ENCODE data around the gene FADS6. TPM values are rescaled to one million over a fixed set of nuclear protein-coding genes. Genes with fewer than 3 reads are reported as not detected.
"Not testable (repeated sequence)": the region's sequence is repeated elsewhere in the genome, so short reads cannot be mapped to it uniquely, and the experiment has no call there.

FADS6 gene
- total RNA-seq, 1 experiment from 2014 or later = not detected

DNA sequence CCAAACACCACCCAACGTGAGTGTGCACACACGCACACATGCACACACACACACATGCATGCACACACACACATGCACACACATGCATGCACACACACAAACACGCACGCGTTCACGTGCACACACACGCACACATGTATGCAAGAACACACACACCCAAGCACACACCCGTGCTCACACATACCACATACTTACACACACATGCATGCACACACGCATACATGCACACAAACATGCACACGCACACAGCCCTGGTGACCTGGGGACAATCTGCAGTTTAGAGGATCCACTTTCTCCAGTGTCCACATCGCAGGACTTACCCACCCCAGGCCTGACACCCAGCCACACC, 23.4 kb upstream of the FADS6 start:
- intact Hi-C loops (cut with micrococcal nuclease) = no loop called here
- no peak overlapping the region for H3K4me2 ChIP-seq (ENCODE audit: low read length)
- no peak overlapping the region for H3K27ac ChIP-seq (ENCODE audit: low read length)
- no peaks in the 10 kb centered on the region for H3K79me2 ChIP-seq (ENCODE audit: low read length)
- no TSS peak for BruUV-seq (replicated peaks)
- H3K9me3 ChIP-seq (ENCODE audit: low read length) = no peaks in the 10 kb centered on the region
- no peaks in the 10 kb centered on the region for H3K36me3 ChIP-seq (ENCODE audit: low read depth, low read length)
- ATAC-seq (no peak), DNase-seq (no peak)
- no peak overlapping the region for H3K9ac ChIP-seq (ENCODE audit: low read length)
- ChIA-PET POLR2A (ENCODE audit: unreplicated experiment) (no interaction called here), CTCF (no interaction called here)
- H3K27me3 ChIP-seq (ENCODE audit: low read length) = no peaks in the 10 kb centered on the region
- H3K4me3 ChIP-seq (ENCODE audit: low read length) = no peak overlapping the region
- TF ChIP-seq EZH2 (IDR thresholded peaks at IDR 0.05; ENCODE audit: low read length, unreplicated experiment) (no peak), EZH2phosphoT487 (IDR thresholded peaks at IDR 0.05; ENCODE audit: borderline replicate concordance, low read length) (no peak)
- TF ChIP-seq, protein P1, sequence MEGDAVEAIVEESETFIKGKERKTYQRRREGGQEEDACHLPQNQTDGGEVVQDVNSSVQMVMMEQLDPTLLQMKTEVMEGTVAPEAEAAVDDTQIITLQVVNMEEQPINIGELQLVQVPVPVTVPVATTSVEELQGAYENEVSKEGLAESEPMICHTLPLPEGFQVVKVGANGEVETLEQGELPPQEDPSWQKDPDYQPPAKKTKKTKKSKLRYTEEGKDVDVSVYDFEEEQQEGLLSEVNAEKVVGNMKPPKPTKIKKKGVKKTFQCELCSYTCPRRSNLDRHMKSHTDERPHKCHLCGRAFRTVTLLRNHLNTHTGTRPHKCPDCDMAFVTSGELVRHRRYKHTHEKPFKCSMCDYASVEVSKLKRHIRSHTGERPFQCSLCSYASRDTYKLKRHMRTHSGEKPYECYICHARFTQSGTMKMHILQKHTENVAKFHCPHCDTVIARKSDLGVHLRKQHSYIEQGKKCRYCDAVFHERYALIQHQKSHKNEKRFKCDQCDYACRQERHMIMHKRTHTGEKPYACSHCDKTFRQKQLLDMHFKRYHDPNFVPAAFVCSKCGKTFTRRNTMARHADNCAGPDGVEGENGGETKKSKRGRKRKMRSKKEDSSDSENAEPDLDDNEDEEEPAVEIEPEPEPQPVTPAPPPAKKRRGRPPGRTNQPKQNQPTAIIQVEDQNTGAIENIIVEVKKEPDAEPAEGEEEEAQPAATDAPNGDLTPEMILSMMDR (conservative IDR thresholded peaks at IDR 0.05; ENCODE audit: low read depth, low read length) = no peak
- H3K9me2 ChIP-seq (replicated peaks; ENCODE audit: low read length) = no peaks in the 10 kb centered on the region
- H4K20me1 ChIP-seq (ENCODE audit: low read length) = no peaks in the 10 kb centered on the region
- no peaks in the 10 kb centered on the region for H3F3A ChIP-seq (ENCODE audit: low read length, unreplicated experiment)
- no peaks in the 10 kb centered on the region for H3K4me1 ChIP-seq (ENCODE audit: insufficient read depth, low read length)
- no peak overlapping the region for H2AFZ ChIP-seq (ENCODE audit: low read length)

DNA sequence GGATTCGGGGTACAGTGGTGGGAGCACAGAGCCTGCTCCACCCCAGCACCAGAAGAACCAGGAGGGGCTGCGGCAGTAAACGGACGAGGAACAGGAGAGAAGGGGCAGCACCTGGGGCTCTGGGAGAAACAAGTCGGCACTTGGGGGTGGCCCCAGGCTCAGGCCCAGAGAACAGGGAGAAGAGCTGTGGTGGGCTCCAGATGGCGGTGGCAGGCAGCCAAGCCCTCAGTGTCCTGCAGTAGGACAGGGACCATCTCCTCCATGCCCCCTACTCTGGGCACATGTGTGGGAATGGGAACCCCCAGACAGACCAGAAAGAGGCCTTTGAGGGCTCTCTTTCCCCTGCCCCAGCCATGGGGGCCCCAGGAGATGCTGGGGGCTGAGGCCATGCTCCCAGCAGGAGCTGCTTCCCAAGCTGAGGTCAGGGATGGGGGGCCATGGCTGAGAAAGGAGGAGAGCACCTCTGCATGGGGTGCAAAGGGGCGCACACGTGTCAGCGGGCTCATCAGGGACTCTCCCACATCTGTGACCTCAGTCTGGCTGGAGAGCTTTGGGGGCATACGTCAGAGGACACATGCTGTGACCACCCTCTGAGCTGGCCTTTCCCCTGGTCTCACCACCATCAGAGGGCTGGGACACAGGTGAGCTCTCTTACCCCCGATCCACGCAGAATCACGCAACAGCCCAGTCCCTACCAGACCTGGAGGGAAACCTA, 22.9 kb upstream of the FADS6 start:
- intact Hi-C loops (cut with micrococcal nuclease) = no loop called here
- no TSS peak for BruUV-seq (replicated peaks)

DNA sequence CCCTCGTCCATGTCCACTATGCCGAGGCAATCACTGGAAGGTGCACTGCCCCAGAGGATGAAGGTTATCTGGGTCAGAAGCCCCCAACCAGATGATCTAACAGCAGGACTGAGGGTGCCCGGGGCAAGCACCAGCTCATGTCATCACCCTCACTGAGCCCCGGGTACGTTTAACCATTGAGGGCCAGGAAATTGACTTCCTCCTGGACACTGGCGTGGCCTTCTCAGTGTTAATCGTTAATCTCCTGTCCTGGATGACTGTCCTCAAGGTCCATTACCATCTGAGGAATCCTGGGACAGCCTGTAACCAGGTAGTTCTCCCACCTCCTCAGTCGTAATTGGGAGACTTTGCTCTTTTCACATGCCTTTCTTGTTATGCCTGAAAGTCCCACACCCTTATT, 18.0 kb upstream of the FADS6 start:
- H3F3A ChIP-seq (ENCODE audit: low read length, unreplicated experiment); H3K4me2 ChIP-seq (ENCODE audit: low read length); POLR2A ChIA-PET (ENCODE audit: unreplicated experiment); DNase-seq; BruUV-seq (replicated peaks); H3K9me3 ChIP-seq (ENCODE audit: low read length); H3K4me3 ChIP-seq (ENCODE audit: low read length); ATAC-seq; H2AFZ ChIP-seq (ENCODE audit: low read length); H3K4me1 ChIP-seq (ENCODE audit: insufficient read depth, low read length); H3K36me3 ChIP-seq (ENCODE audit: low read depth, low read length); H3K9me2 ChIP-seq (replicated peaks; ENCODE audit: low read length); H3K27me3 ChIP-seq (ENCODE audit: low read length); intact Hi-C loops (cut with micrococcal nuclease); H3K79me2 ChIP-seq (ENCODE audit: low read length); H4K20me1 ChIP-seq (ENCODE audit: low read length); H3K9ac ChIP-seq (ENCODE audit: low read length); H3K27ac ChIP-seq (ENCODE audit: low read length); CTCF ChIA-PET: not testable (repeated sequence)

More for the DNA sequence above, 22.9 kb upstream of the FADS6 start:
- H3K4me1 ChIP-seq (ENCODE audit: insufficient read depth, low read length) = no peaks in the 10 kb centered on the region
- no peaks in the 10 kb centered on the region for H3K9me2 ChIP-seq (replicated peaks; ENCODE audit: low read length)
- ChIA-PET POLR2A (ENCODE audit: unreplicated experiment) (no interaction called here), CTCF (no interaction called here)
- no peaks in the 10 kb centered on the region for H3F3A ChIP-seq (ENCODE audit: low read length, unreplicated experiment)
- no peak overlapping the region for H3K27ac ChIP-seq (ENCODE audit: low read length)
- H3K9me3 ChIP-seq (ENCODE audit: low read length) = no peaks in the 10 kb centered on the region
- no peak overlapping the region for H3K4me3 ChIP-seq (ENCODE audit: low read length)
- no peaks in the 10 kb centered on the region for H3K36me3 ChIP-seq (ENCODE audit: low read depth, low read length)
- H3K27me3 ChIP-seq (ENCODE audit: low read length) = no peaks in the 10 kb centered on the region
- no peak overlapping the region for H3K4me2 ChIP-seq (ENCODE audit: low read length)
- TF ChIP-seq, protein P1 (conservative IDR thresholded peaks at IDR 0.05; ENCODE audit: low read depth, low read length) = no peak
- no peak for TF ChIP-seq EZH2phosphoT487 (IDR thresholded peaks at IDR 0.05; ENCODE audit: borderline replicate concordance, low read length)
- no peak for TF ChIP-seq EZH2 (IDR thresholded peaks at IDR 0.05; ENCODE audit: low read length, unreplicated experiment)
- no peaks in the 10 kb centered on the region for H4K20me1 ChIP-seq (ENCODE audit: low read length)
- DNase-seq = no peak
- ATAC-seq = no peak
- no peak overlapping the region for H3K9ac ChIP-seq (ENCODE audit: low read length)
- H3K79me2 ChIP-seq (ENCODE audit: low read length) = no peaks in the 10 kb centered on the region
- H2AFZ ChIP-seq (ENCODE audit: low read length) = no peak overlapping the region

DNA sequence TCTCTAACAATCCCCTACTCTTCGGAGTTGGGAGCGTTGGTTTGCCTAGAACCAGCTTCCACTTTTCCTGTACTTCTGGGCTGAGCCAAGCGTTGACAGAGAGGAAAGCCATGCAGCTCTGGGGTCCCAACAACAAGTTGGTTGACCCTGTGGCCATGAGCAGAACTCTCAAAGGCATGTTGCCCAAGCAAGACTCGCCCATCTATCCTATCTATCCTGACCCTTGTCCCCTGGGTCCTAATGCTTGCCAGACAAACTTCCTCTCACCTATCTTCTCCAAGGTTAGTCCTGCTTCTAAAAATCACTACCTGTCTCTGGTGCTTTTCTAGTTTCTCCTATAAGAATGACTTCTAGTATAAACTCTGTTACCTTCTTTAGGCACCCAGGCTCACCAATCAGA, 15.7 kb upstream of the FADS6 start:
- H3K4me3 ChIP-seq (ENCODE audit: low read length); H4K20me1 ChIP-seq (ENCODE audit: low read length); intact Hi-C loops (cut with micrococcal nuclease); BruUV-seq (replicated peaks); H2AFZ ChIP-seq (ENCODE audit: low read length); H3K27ac ChIP-seq (ENCODE audit: low read length); H3K4me1 ChIP-seq (ENCODE audit: insufficient read depth, low read length); H3K4me2 ChIP-seq (ENCODE audit: low read length); H3K27me3 ChIP-seq (ENCODE audit: low read length); DNase-seq; CTCF ChIA-PET; ATAC-seq; H3K9ac ChIP-seq (ENCODE audit: low read length); H3K9me2 ChIP-seq (replicated peaks; ENCODE audit: low read length); H3K79me2 ChIP-seq (ENCODE audit: low read length); H3K9me3 ChIP-seq (ENCODE audit: low read length); H3K36me3 ChIP-seq (ENCODE audit: low read depth, low read length); POLR2A ChIA-PET (ENCODE audit: unreplicated experiment); H3F3A ChIP-seq (ENCODE audit: low read length, unreplicated experiment): not testable (repeated sequence)

Data from PC-3 (cell line).